Measurements from ENCODE around the gene EAF1.
"Not testable (repeated sequence)": the region's sequence is repeated elsewhere in the genome, so short reads cannot be mapped to it uniquely, and the experiment has no call there.

The EAF1 gene

GRCh38 chr3:15451216-15452113 lies 24.1 kb downstream of the EAF1 start:
- Mint-ChIP-seq H3K27me3 (ENCODE audit: low read depth) (no peaks in the 10 kb centered on the region), H3K27ac (no peak overlapping the region), H3K4me3 (no peak overlapping the region), H3K36me3 (ENCODE audit: low read depth) (no peaks in the 10 kb centered on the region), H3K9me3 (no peaks in the 10 kb centered on the region), H3K4me1 (ENCODE audit: low read depth) (no peaks in the 10 kb centered on the region)
- no peak for DNase-seq (ENCODE audit: low spot score)

GRCh38 chr3:15452156-15452555 lies 24.8 kb downstream of the EAF1 start:
- no peak for DNase-seq (ENCODE audit: low spot score)
- Mint-ChIP-seq H3K9me3 (no peaks in the 10 kb centered on the region), H3K4me3 (no peak overlapping the region), H3K36me3 (ENCODE audit: low read depth) (no peaks in the 10 kb centered on the region), H3K27ac (no peak overlapping the region), H3K27me3 (ENCODE audit: low read depth) (no peaks in the 10 kb centered on the region), H3K4me1 (ENCODE audit: low read depth) (no peaks in the 10 kb centered on the region)

GRCh38 chr3:15452961-15453360 lies 25.6 kb downstream of the EAF1 start:
- Mint-ChIP-seq H3K4me1 (ENCODE audit: low read depth) (no peaks in the 10 kb centered on the region), H3K4me3 (no peak overlapping the region), H3K27me3 (ENCODE audit: low read depth) (no peaks in the 10 kb centered on the region), H3K9me3 (no peaks in the 10 kb centered on the region), H3K36me3 (ENCODE audit: low read depth) (no peaks in the 10 kb centered on the region), H3K27ac (no peak overlapping the region)
- no peak for DNase-seq (ENCODE audit: low spot score)

GRCh38 chr3:15453501-15453900 lies 26.1 kb downstream of the EAF1 start:
- no peak overlapping the region for H3K4me3 Mint-ChIP-seq
- no peak for DNase-seq (ENCODE audit: low spot score)
- H3K36me3 Mint-ChIP-seq (ENCODE audit: low read depth), result no peaks in the 10 kb centered on the region
- peaks cover 4% of the 10 kb centered on the region for H3K9me3 Mint-ChIP-seq
- no peaks in the 10 kb centered on the region for H3K27me3 Mint-ChIP-seq (ENCODE audit: low read depth)
- H3K27ac Mint-ChIP-seq, result no peak overlapping the region
- H3K4me1 Mint-ChIP-seq (ENCODE audit: low read depth), result peaks cover 3% of the 10 kb centered on the region

- no peaks in the 10 kb centered on the region for H3K36me3 Mint-ChIP-seq (ENCODE audit: low read depth)
- no peak overlapping the region for H3K4me3 Mint-ChIP-seq
- DNase-seq (ENCODE audit: low spot score), result no peak
- no peaks in the 10 kb centered on the region for H3K27me3 Mint-ChIP-seq (ENCODE audit: low read depth)
- no peak overlapping the region for H3K27ac Mint-ChIP-seq
- H3K9me3 Mint-ChIP-seq, result peaks cover 4% of the 10 kb centered on the region
- H3K4me1 Mint-ChIP-seq (ENCODE audit: low read depth), result peaks cover 3% of the 10 kb centered on the region
Measured at GRCh38 chr3:15453991-15454625, 26.7 kb downstream of the EAF1 start.

GRCh38 chr3:15454965-15455364 lies 27.6 kb downstream of the EAF1 start:
- Mint-ChIP-seq H3K4me1 (ENCODE audit: low read depth) (peaks cover 3% of the 10 kb centered on the region), H3K27ac (no peak overlapping the region), H3K36me3 (ENCODE audit: low read depth) (no peaks in the 10 kb centered on the region), H3K27me3 (ENCODE audit: low read depth) (no peaks in the 10 kb centered on the region), H3K9me3 (peaks cover 4% of the 10 kb centered on the region), H3K4me3 (no peak overlapping the region)
- no peak for DNase-seq (ENCODE audit: low spot score)

GRCh38 chr3:15455756-15456155 lies 28.4 kb downstream of the EAF1 start:
- no peak for DNase-seq (ENCODE audit: low spot score)
- peaks cover 8% of the 10 kb centered on the region for H3K4me1 Mint-ChIP-seq (ENCODE audit: low read depth)
- H3K36me3 Mint-ChIP-seq (ENCODE audit: low read depth), result no peaks in the 10 kb centered on the region

GRCh38 chr3:15456321-15456720 lies 28.9 kb downstream of the EAF1 start:
- Mint-ChIP-seq H3K4me1 (ENCODE audit: low read depth) (peaks cover 13% of the 10 kb centered on the region), H3K9me3 (peaks cover 4% of the 10 kb centered on the region), H3K27me3 (ENCODE audit: low read depth) (no peaks in the 10 kb centered on the region), H3K4me3 (no peak overlapping the region), H3K27ac (no peak overlapping the region), H3K36me3 (ENCODE audit: low read depth) (no peaks in the 10 kb centered on the region)
- no peak for DNase-seq (ENCODE audit: low spot score)

More at GRCh38 chr3:15455756-15456155, 28.4 kb downstream of the EAF1 start:
- Mint-ChIP-seq H3K4me3 (no peak overlapping the region), H3K27me3 (ENCODE audit: low read depth) (no peaks in the 10 kb centered on the region), H3K27ac (no peak overlapping the region), H3K9me3 (peaks cover 4% of the 10 kb centered on the region)

GRCh38 chr3:15456915-15457314 lies 29.5 kb downstream of the EAF1 start:
- H3K27me3 Mint-ChIP-seq (ENCODE audit: low read depth); H3K9me3 Mint-ChIP-seq; H3K4me3 Mint-ChIP-seq; H3K36me3 Mint-ChIP-seq (ENCODE audit: low read depth); DNase-seq (ENCODE audit: low spot score); H3K27ac Mint-ChIP-seq: not testable (repeated sequence)
- peaks cover 15% of the 10 kb centered on the region for H3K4me1 Mint-ChIP-seq (ENCODE audit: low read depth)

GRCh38 chr3:15458212-15458780 lies 30.9 kb downstream of the EAF1 start:
- no peak overlapping the region for H3K27ac Mint-ChIP-seq
- no peak for DNase-seq (ENCODE audit: low spot score)
- H3K36me3 Mint-ChIP-seq (ENCODE audit: low read depth), result no peaks in the 10 kb centered on the region
- H3K27me3 Mint-ChIP-seq (ENCODE audit: low read depth), result no peaks in the 10 kb centered on the region
- H3K4me1 Mint-ChIP-seq (ENCODE audit: low read depth), result peaks cover 21% of the 10 kb centered on the region
- no peak overlapping the region for H3K4me3 Mint-ChIP-seq
- H3K9me3 Mint-ChIP-seq, result peaks cover 4% of the 10 kb centered on the region

- DNase-seq (ENCODE audit: low spot score), result no peak
- peak overlapping the region; percentile 48 for H3K4me3 Mint-ChIP-seq
- H3K27me3 Mint-ChIP-seq (ENCODE audit: low read depth), result no peaks in the 10 kb centered on the region
- peaks cover 21% of the 10 kb centered on the region for H3K4me1 Mint-ChIP-seq (ENCODE audit: low read depth)
- peaks cover 4% of the 10 kb centered on the region for H3K9me3 Mint-ChIP-seq
- H3K27ac Mint-ChIP-seq, result peak overlapping the region; percentile 53
- H3K36me3 Mint-ChIP-seq (ENCODE audit: low read depth), result no peaks in the 10 kb centered on the region
Measured at GRCh38 chr3:15460891-15461531, 33.6 kb downstream of the EAF1 start.

GRCh38 chr3:15462451-15462850 lies 35.1 kb downstream of the EAF1 start:
- H3K27ac Mint-ChIP-seq, result peak overlapping the region; percentile 5
- peaks cover 21% of the 10 kb centered on the region for H3K4me1 Mint-ChIP-seq (ENCODE audit: low read depth)
- H3K9me3 Mint-ChIP-seq, result peaks cover 4% of the 10 kb centered on the region
- peak; percentile 8 for DNase-seq (ENCODE audit: low spot score)
- no peaks in the 10 kb centered on the region for H3K36me3 Mint-ChIP-seq (ENCODE audit: low read depth)
- H3K27me3 Mint-ChIP-seq (ENCODE audit: low read depth), result no peaks in the 10 kb centered on the region
- no peak overlapping the region for H3K4me3 Mint-ChIP-seq

- Mint-ChIP-seq H3K4me3 (no peak overlapping the region), H3K36me3 (ENCODE audit: low read depth) (no peaks in the 10 kb centered on the region), H3K4me1 (ENCODE audit: low read depth) (peaks cover 12% of the 10 kb centered on the region)
Measured at GRCh38 chr3:15465876-15466585, 38.6 kb downstream of the EAF1 start.

More at GRCh38 chr3:15465876-15466585, 38.6 kb downstream of the EAF1 start:
- DNase-seq (ENCODE audit: low spot score), result no peak
- Mint-ChIP-seq H3K27me3 (ENCODE audit: low read depth) (peaks cover 2% of the 10 kb centered on the region), H3K9me3 (no peaks in the 10 kb centered on the region), H3K27ac (no peak overlapping the region)
